HEK293 (cell line): ENCODE results near the gene RPL31.

Experiments used
- CTCF ChIA-PET: fragments of 350-600 bp; formaldehyde crosslinking; extraction: SDS; loops from one replicate; lab custom pipeline; 2021; ENCODE audit warnings: antibody characterized with exemption; lab: Yijun Ruan, JAX
- POLR2A ChIA-PET: fragments of 300-600 bp; formaldehyde crosslinking; extraction: SDS; loops from one replicate; lab custom pipeline; 2020; ENCODE audit warnings: antibody characterized with exemption, inconsistent platforms; lab: Yijun Ruan, JAX
- H3K27ac ChIP-seq: fragments of 200-500 bp; sonication (Bioruptor generic); 2 replicates; pipeline ENCODE4 v1.5.1; 2014; ENCODE audit warnings: low read depth, low read length, control low read depth, inconsistent platforms; ENCODE audit errors: extremely low read depth
- H3K36me3 ChIP-seq, 2 experiments: fragments of 200-500 bp in 1 of 2; sonication (Bioruptor generic) in 1 of 2; 1 replicate in 1 of 2; 2 replicates in 1 of 2; pipeline ENCODE4 v1.5.1; 2014 to 2017; ENCODE audit warnings: inconsistent platforms in 2 of 2, low read length in 2 of 2; ENCODE audit not compliant: control insufficient read depth in 2 of 2, insufficient read depth in 1 of 2
- H3K4me1 ChIP-seq: fragments of 200-500 bp; sonication (Bioruptor generic); 2 replicates; pipeline ENCODE4 v1.5.1; 2014; ENCODE audit warnings: mild to moderate bottlenecking, low read length, inconsistent platforms; ENCODE audit not compliant: control insufficient read depth, insufficient read depth
- H3K4me3 ChIP-seq: 2 replicates; pipeline ENCODE4 v1.5.1; 2011; ENCODE audit warnings: low read depth, mild to moderate bottlenecking, control low read depth, low read length, moderate library complexity
- H3K9me3 ChIP-seq: fragments of 200-500 bp; sonication (Bioruptor generic); 2 replicates; pipeline ENCODE4 v1.5.1; 2014; ENCODE audit warnings: low read depth, low read length, inconsistent platforms; ENCODE audit not compliant: control insufficient read depth, insufficient read depth
- BCL11B ChIP-seq: fragments of 450-650 bp; formaldehyde crosslinking; IDR thresholded peaks from 2 replicates; pipeline ENCODE4 v1.5.1; 2016; ENCODE audit warnings: low read depth, missing biosample characterization, missing genetic modification characterization
- GLIS2 ChIP-seq: fragments of 450-650 bp; formaldehyde crosslinking; IDR thresholded peaks from 2 replicates; pipeline ENCODE4 v1.5.1; 2016; ENCODE audit warnings: missing biosample characterization, missing genetic modification characterization
- SP2 ChIP-seq: fragments of 450-650 bp; formaldehyde crosslinking; IDR thresholded peaks from 2 replicates; pipeline ENCODE4 v1.5.1; 2016; ENCODE audit warnings: missing biosample characterization, missing genetic modification characterization
- TSHZ1 ChIP-seq: fragments of 450-650 bp; formaldehyde crosslinking; IDR thresholded peaks from 2 replicates; pipeline ENCODE4 v1.5.1; 2016; ENCODE audit warnings: missing biosample characterization, missing genetic modification characterization, borderline replicate concordance
- ZIC2 ChIP-seq: fragments of 450-650 bp; formaldehyde crosslinking; IDR thresholded peaks from 2 replicates; pipeline ENCODE4 v1.5.1; 2016; ENCODE audit warnings: missing biosample characterization, missing genetic modification characterization
- ZNF112 ChIP-seq: fragments of 450-650 bp; formaldehyde crosslinking; IDR thresholded peaks from 2 replicates; pipeline ENCODE4 v1.5.0; 2017; ENCODE audit warnings: missing biosample characterization, missing genetic modification characterization
- ZNF114 ChIP-seq: fragments of 450-650 bp; formaldehyde crosslinking; IDR thresholded peaks from 2 replicates; pipeline ENCODE4 v1.5.0; 2017; ENCODE audit warnings: missing biosample characterization, missing genetic modification characterization
- ZNF121 ChIP-seq: fragments of 450-650 bp; formaldehyde crosslinking; IDR thresholded peaks from 2 replicates; pipeline ENCODE4 v1.5.1; 2016; ENCODE audit warnings: missing biosample characterization, missing genetic modification characterization
- ZNF132 ChIP-seq: fragments of 450-650 bp; formaldehyde crosslinking; IDR thresholded peaks from 2 replicates; pipeline ENCODE4 v1.5.1; 2017; ENCODE audit warnings: missing biosample characterization, missing genetic modification characterization, borderline replicate concordance
- ZNF184 ChIP-seq: fragments of 450-650 bp; IDR thresholded peaks from 2 replicates; pipeline ENCODE4 v1.5.1; 2018; ENCODE audit warnings: missing biosample characterization, mild to moderate bottlenecking, missing genetic modification characterization
- ZNF398 ChIP-seq: fragments of 450-650 bp; formaldehyde crosslinking; IDR thresholded peaks from 2 replicates; pipeline ENCODE4 v1.5.1; 2017; ENCODE audit warnings: missing biosample characterization, missing genetic modification characterization
- ZNF555 ChIP-seq: fragments of 450-650 bp; formaldehyde crosslinking; conservative IDR thresholded peaks from 2 replicates; pipeline ENCODE4 v1.5.1; 2017; ENCODE audit warnings: missing biosample characterization, mild to moderate bottlenecking, missing genetic modification characterization, inconsistent platforms
- ZNF654 ChIP-seq: fragments of 450-650 bp; formaldehyde crosslinking; IDR thresholded peaks from 2 replicates; pipeline ENCODE4 v1.5.1; 2016; ENCODE audit warnings: low read depth, missing biosample characterization, missing genetic modification characterization
- ZNF658 ChIP-seq: fragments of 450-650 bp; formaldehyde crosslinking; IDR thresholded peaks from 2 replicates; pipeline ENCODE4; 2016; ENCODE audit warnings: missing biosample characterization, missing genetic modification characterization
- ZNF660 ChIP-seq: fragments of 450-650 bp; IDR thresholded peaks from 2 replicates; pipeline ENCODE4 v1.5.1; 2018; ENCODE audit warnings: missing biosample characterization, mild to moderate bottlenecking, missing genetic modification characterization
- ZNF664 ChIP-seq: fragments of 450-650 bp; formaldehyde crosslinking; IDR thresholded peaks from 2 replicates; pipeline ENCODE4 v1.5.1; 2016; ENCODE audit warnings: missing biosample characterization, missing genetic modification characterization
- ZNF670 ChIP-seq: fragments of 450-650 bp; formaldehyde crosslinking; IDR thresholded peaks from 2 replicates; pipeline ENCODE4 v1.5.1; 2016; ENCODE audit warnings: missing biosample characterization, missing genetic modification characterization, low read depth
- ZNF776 ChIP-seq: fragments of 450-650 bp; formaldehyde crosslinking; IDR thresholded peaks from 2 replicates; pipeline ENCODE4 v1.5.0; 2017; ENCODE audit warnings: missing biosample characterization, missing genetic modification characterization, borderline replicate concordance
- TF ChIP-seq, protein P1 (sequence below): fragments of 450-650 bp; formaldehyde crosslinking; IDR thresholded peaks from 2 replicates; pipeline ENCODE4 v1.5.1; 2016; ENCODE audit warnings: missing biosample characterization, missing genetic modification characterization
- TF ChIP-seq, protein P2 (sequence below): fragments of 450-650 bp; formaldehyde crosslinking; IDR thresholded peaks from 2 replicates; pipeline ENCODE4 v1.5.1; 2016; ENCODE audit warnings: missing biosample characterization, missing genetic modification characterization

RPL31 gene

GRCh38 chr2:100983684-100984310 lies 18.3 kb upstream of the RPL31 start:
- TF ChIP-seq GLIS2 (tag by site-specific recombination) (no peak), ZNF398 (no peak), ZNF121 (no peak), ZNF184 (tag by site-specific recombination) (no peak), ZNF112 (tag by site-specific recombination) (no peak), ZNF776 (no peak), ZNF664 (tag by site-specific recombination) (no peak), SP2 (tag by site-specific recombination) (no peak), BCL11B (tag by site-specific recombination) (no peak), ZNF132 (tag by site-specific recombination) (no peak), ZNF654 (tag by site-specific recombination) (no peak), ZNF658 (tag by site-specific recombination) (no peak), TSHZ1 (no peak), ZIC2 (tag by site-specific recombination) (no peak), ZNF114 (tag by site-specific recombination) (no peak), ZNF555 (tag by site-specific recombination) (no peak), ZNF660 (tag by site-specific recombination) (no peak), ZNF670 (no peak)
- TF ChIP-seq, protein P1, sequence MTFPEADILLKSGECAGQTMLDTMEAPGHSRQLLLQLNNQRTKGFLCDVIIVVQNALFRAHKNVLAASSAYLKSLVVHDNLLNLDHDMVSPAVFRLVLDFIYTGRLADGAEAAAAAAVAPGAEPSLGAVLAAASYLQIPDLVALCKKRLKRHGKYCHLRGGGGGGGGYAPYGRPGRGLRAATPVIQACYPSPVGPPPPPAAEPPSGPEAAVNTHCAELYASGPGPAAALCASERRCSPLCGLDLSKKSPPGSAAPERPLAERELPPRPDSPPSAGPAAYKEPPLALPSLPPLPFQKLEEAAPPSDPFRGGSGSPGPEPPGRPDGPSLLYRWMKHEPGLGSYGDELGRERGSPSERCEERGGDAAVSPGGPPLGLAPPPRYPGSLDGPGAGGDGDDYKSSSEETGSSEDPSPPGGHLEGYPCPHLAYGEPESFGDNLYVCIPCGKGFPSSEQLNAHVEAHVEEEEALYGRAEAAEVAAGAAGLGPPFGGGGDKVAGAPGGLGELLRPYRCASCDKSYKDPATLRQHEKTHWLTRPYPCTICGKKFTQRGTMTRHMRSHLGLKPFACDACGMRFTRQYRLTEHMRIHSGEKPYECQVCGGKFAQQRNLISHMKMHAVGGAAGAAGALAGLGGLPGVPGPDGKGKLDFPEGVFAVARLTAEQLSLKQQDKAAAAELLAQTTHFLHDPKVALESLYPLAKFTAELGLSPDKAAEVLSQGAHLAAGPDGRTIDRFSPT (tag by site-specific recombination) = no peak
- TF ChIP-seq, protein P2, sequence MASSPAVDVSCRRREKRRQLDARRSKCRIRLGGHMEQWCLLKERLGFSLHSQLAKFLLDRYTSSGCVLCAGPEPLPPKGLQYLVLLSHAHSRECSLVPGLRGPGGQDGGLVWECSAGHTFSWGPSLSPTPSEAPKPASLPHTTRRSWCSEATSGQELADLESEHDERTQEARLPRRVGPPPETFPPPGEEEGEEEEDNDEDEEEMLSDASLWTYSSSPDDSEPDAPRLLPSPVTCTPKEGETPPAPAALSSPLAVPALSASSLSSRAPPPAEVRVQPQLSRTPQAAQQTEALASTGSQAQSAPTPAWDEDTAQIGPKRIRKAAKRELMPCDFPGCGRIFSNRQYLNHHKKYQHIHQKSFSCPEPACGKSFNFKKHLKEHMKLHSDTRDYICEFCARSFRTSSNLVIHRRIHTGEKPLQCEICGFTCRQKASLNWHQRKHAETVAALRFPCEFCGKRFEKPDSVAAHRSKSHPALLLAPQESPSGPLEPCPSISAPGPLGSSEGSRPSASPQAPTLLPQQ (tag by site-specific recombination) = no peak
- ChIA-PET CTCF (interaction anchor here (0.6 to 1.8 kb wide), 5 partner anchors 19 to 375 kb away, joined by 3 to 10 read pairs (median 4); no protein-coding TSS in a partner anchor), POLR2A (no interaction called here)
- Histone ChIP-seq H3K27ac (no peak overlapping the region), H3K36me3 (peaks cover 0 to 5% of the 10 kb centered on the region in 2 experiments; a peak in 1 of 3 replicates), H3K4me3 (no peak overlapping the region), H3K4me1 (no peaks in the 10 kb centered on the region), H3K9me3 (no peaks in the 10 kb centered on the region)
